ENCODE measurements around the gene GLMP.

Gene GLMP

GRCh38 chr1:156282479-156283222, 12.8 kb downstream of the GLMP start, which contains the start of gene SMG5:
Gene SMG5 (minus strand): TSS chr1:156282825. CDS start chr1:156282680, 145 bp downstream.
- Histone ChIP-seq H3K27ac (ENCODE audit: low read depth, low read length) (peak within 1 kb of the TSS; percentile 91), H3K9ac (ENCODE audit: low read length) (peak within 1 kb of the TSS; percentile 74), H3K4me3 (ENCODE audit: low read length) (peak within 1 kb of the TSS; percentile 97), H3K36me3 (ENCODE audit: control insufficient read depth, insufficient read depth, low read length) (peaks cover 7% of the 10 kb centered on the region), H3K4me1 (ENCODE audit: control insufficient read depth, insufficient read depth, low read length) (peaks cover 16% of the 10 kb centered on the region), H3K27me3 (ENCODE audit: control insufficient read depth, insufficient read depth, low read length) (no peaks in the 10 kb centered on the region)

- peak overlapping the region; percentile 91 for H3K27ac ChIP-seq (ENCODE audit: low read depth, low read length)
- H3K4me1 ChIP-seq (ENCODE audit: control insufficient read depth, insufficient read depth, low read length), result peaks cover 16% of the 10 kb centered on the region
- no peaks in the 10 kb centered on the region for H3K27me3 ChIP-seq (ENCODE audit: control insufficient read depth, insufficient read depth, low read length)
- peak overlapping the region; percentile 97 for H3K4me3 ChIP-seq (ENCODE audit: low read length)
- H3K36me3 ChIP-seq (ENCODE audit: control insufficient read depth, insufficient read depth, low read length), result peaks cover 10% of the 10 kb centered on the region
- H3K9ac ChIP-seq (ENCODE audit: low read length), result peak overlapping the region; percentile 74
These were observed 13.6 kb downstream of the GLMP start for GRCh38 chr1:156281693-156282478.

DNA sequence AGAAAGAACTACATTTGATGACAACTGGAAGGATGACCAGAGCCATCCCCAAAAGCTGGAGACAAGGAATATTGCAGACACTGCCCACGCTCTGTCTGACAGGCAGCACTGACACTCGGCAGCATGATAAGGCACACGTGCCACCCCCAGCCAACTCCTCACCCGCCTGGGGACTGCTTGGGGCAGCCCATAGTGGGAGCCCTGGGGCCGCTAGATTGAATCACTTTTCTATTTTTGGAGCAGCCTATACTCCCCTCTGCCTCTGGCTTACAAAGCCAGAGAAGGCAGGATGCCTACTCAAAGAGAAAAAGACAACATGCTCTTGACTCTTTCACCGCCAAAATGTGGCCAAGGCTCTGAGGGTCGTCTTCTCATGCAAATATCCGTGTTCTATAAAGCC, 14.2 kb downstream of the GLMP start:
- H3K27ac ChIP-seq (ENCODE audit: low read depth, low read length), result no peak overlapping the region
- peaks cover 13% of the 10 kb centered on the region for H3K36me3 ChIP-seq (ENCODE audit: control insufficient read depth, insufficient read depth, low read length)
- H3K9ac ChIP-seq (ENCODE audit: low read length), result no peak overlapping the region
- H3K4me1 ChIP-seq (ENCODE audit: control insufficient read depth, insufficient read depth, low read length), result peaks cover 16% of the 10 kb centered on the region
- H3K27me3 ChIP-seq (ENCODE audit: control insufficient read depth, insufficient read depth, low read length), result no peaks in the 10 kb centered on the region
- peak overlapping the region; percentile 97 for H3K4me3 ChIP-seq (ENCODE audit: low read length)

DNA sequence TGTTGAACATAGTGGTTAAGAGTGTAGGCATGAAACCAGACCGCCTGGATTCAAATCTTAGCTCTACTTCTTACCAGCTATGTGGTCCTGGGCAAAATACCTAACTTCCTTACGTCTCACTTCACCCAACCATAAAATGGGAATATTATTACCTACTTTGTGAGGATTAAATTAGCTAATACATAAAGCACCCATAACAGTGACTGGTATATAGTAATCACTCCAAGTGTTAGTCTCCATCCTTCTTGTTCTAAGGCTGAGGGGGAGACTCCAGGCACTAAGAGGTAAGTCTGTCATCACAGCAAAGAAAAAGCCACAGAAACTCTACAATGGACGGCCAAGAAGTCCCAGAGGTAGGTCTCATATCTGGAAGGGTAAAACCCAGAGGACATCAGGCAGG, 15.6 kb downstream of the GLMP start:
- H3K9ac ChIP-seq (ENCODE audit: low read length), result no peak overlapping the region
- peaks cover 16% of the 10 kb centered on the region for H3K4me1 ChIP-seq (ENCODE audit: control insufficient read depth, insufficient read depth, low read length)
- H3K4me3 ChIP-seq (ENCODE audit: low read length), result no peak overlapping the region
- peaks cover 22% of the 10 kb centered on the region for H3K36me3 ChIP-seq (ENCODE audit: control insufficient read depth, insufficient read depth, low read length)
- no peak overlapping the region for H3K27ac ChIP-seq (ENCODE audit: low read depth, low read length)
- no peaks in the 10 kb centered on the region for H3K27me3 ChIP-seq (ENCODE audit: control insufficient read depth, insufficient read depth, low read length)

DNA sequence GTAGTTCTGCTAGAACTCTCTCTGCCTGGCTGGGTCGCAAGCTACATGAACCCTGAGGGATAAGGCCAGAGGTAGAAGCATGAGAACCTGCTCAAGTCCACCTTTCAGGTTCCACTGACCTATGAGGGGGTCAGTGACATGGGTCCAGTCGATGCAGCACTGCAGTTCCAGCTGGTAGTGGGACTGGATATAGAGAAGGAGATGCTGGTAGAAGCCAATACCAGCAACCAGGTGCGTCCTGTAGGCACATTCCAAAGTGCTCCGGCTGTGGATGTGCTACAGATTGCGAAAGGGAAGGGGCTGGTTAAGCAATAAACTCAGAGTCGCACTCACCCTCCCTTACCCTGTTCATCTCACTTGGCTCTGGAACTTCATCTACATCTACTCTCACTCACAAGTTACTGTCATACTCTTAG, 18.5 kb downstream of the GLMP start:
- Histone ChIP-seq H3K4me3 (ENCODE audit: low read length) (no peak overlapping the region), H3K36me3 (ENCODE audit: control insufficient read depth, insufficient read depth, low read length) (peaks cover 42% of the 10 kb centered on the region), H3K4me1 (ENCODE audit: control insufficient read depth, insufficient read depth, low read length) (peaks cover 10% of the 10 kb centered on the region), H3K9ac (ENCODE audit: low read length) (no peak overlapping the region), H3K27me3 (ENCODE audit: control insufficient read depth, insufficient read depth, low read length) (no peaks in the 10 kb centered on the region), H3K27ac (ENCODE audit: low read depth, low read length) (no peak overlapping the region)

- Histone ChIP-seq H3K9ac (ENCODE audit: low read length) (no peak overlapping the region), H3K27me3 (ENCODE audit: control insufficient read depth, insufficient read depth, low read length) (no peaks in the 10 kb centered on the region), H3K4me3 (ENCODE audit: low read length) (no peak overlapping the region), H3K36me3 (ENCODE audit: control insufficient read depth, insufficient read depth, low read length) (peaks cover 43% of the 10 kb centered on the region), H3K27ac (ENCODE audit: low read depth, low read length) (no peak overlapping the region), H3K4me1 (ENCODE audit: control insufficient read depth, insufficient read depth, low read length) (peaks cover 5% of the 10 kb centered on the region)
These were observed 18.9 kb downstream of the GLMP start for GRCh38 chr1:156276532-156276931.

- Histone ChIP-seq H3K27me3 (ENCODE audit: control insufficient read depth, insufficient read depth, low read length) (no peaks in the 10 kb centered on the region), H3K27ac (ENCODE audit: low read depth, low read length) (no peak overlapping the region), H3K4me3 (ENCODE audit: low read length) (no peak overlapping the region), H3K36me3 (ENCODE audit: control insufficient read depth, insufficient read depth, low read length) (peaks cover 52% of the 10 kb centered on the region), H3K4me1 (ENCODE audit: control insufficient read depth, insufficient read depth, low read length) (no peaks in the 10 kb centered on the region), H3K9ac (ENCODE audit: low read length) (no peak overlapping the region)
These were observed 25.2 kb downstream of the GLMP start for GRCh38 chr1:156270314-156270713.

DNA sequence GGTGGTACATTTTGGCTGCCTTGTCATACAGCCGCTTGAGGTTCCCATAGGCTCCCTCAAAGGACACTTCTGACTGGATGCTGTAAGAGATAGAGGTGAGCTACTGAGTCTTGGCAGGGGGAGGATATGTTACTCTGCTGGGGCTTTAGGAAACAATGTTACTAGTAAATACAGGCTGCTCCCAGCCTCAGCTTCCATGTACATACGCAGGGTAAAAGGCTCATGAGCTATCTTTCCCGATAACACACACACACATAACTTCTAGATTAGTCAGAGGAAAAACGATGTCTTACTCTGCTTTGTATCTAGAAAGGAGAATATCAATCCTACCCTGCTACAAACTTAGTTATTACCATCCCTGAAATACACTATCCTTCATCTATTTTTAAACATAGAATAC, 27.1 kb downstream of the GLMP start:
- no peak overlapping the region for H3K9ac ChIP-seq (ENCODE audit: low read length)
- no peak overlapping the region for H3K27ac ChIP-seq (ENCODE audit: low read depth, low read length)
- H3K4me3 ChIP-seq (ENCODE audit: low read length), result no peak overlapping the region
- H3K4me1 ChIP-seq (ENCODE audit: control insufficient read depth, insufficient read depth, low read length), result no peaks in the 10 kb centered on the region
- peaks cover 42% of the 10 kb centered on the region for H3K36me3 ChIP-seq (ENCODE audit: control insufficient read depth, insufficient read depth, low read length)
- no peaks in the 10 kb centered on the region for H3K27me3 ChIP-seq (ENCODE audit: control insufficient read depth, insufficient read depth, low read length)

DNA sequence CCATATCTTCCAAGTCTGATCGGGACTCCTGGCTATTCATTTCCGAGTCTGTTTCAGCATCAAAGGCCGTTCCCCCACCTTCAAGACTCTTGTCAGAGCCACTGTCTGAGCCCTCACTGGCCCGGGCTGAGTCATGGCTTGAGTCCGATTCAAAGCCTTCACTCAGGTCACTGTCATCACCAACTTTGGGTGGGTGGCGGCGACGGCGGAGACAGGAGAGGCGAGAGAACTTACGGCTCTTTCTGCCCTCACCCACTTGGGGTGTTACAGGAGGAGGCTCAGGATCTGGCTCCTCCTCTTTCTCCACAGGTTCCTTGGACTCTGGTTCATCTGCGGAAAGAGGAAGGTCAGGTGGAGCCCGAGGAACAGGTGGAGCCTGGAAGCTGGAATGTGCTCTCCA, 29.4 kb downstream of the GLMP start:
- no peak overlapping the region for H3K4me3 ChIP-seq (ENCODE audit: low read length)
- no peaks in the 10 kb centered on the region for H3K4me1 ChIP-seq (ENCODE audit: control insufficient read depth, insufficient read depth, low read length)
- H3K36me3 ChIP-seq (ENCODE audit: control insufficient read depth, insufficient read depth, low read length), result peaks cover 44% of the 10 kb centered on the region
- H3K27me3 ChIP-seq (ENCODE audit: control insufficient read depth, insufficient read depth, low read length), result no peaks in the 10 kb centered on the region
- no peak overlapping the region for H3K9ac ChIP-seq (ENCODE audit: low read length)
- no peak overlapping the region for H3K27ac ChIP-seq (ENCODE audit: low read depth, low read length)

- Histone ChIP-seq H3K9ac (ENCODE audit: low read length) (no peak overlapping the region), H3K27me3 (ENCODE audit: control insufficient read depth, insufficient read depth, low read length) (no peaks in the 10 kb centered on the region), H3K36me3 (ENCODE audit: control insufficient read depth, insufficient read depth, low read length) (peaks cover 60% of the 10 kb centered on the region), H3K4me1 (ENCODE audit: control insufficient read depth, insufficient read depth, low read length) (no peaks in the 10 kb centered on the region), H3K27ac (ENCODE audit: low read depth, low read length) (no peak overlapping the region), H3K4me3 (ENCODE audit: low read length) (no peak overlapping the region)
These were observed 32.2 kb downstream of the GLMP start for GRCh38 chr1:156263288-156263655.

- Histone ChIP-seq H3K27ac (ENCODE audit: low read depth, low read length) (no peak overlapping the region), H3K9ac (ENCODE audit: low read length) (no peak overlapping the region), H3K4me3 (ENCODE audit: low read length) (no peak overlapping the region), H3K27me3 (ENCODE audit: control insufficient read depth, insufficient read depth, low read length) (no peaks in the 10 kb centered on the region), H3K36me3 (ENCODE audit: control insufficient read depth, insufficient read depth, low read length) (peaks cover 59% of the 10 kb centered on the region), H3K4me1 (ENCODE audit: control insufficient read depth, insufficient read depth, low read length) (no peaks in the 10 kb centered on the region)
These were observed 32.8 kb downstream of the GLMP start for GRCh38 chr1:156262461-156263287.

- Histone ChIP-seq H3K36me3 (ENCODE audit: control insufficient read depth, insufficient read depth, low read length) (peaks cover 62% of the 10 kb centered on the region), H3K27ac (ENCODE audit: low read depth, low read length) (no peak overlapping the region), H3K9ac (ENCODE audit: low read length) (no peak overlapping the region), H3K4me3 (ENCODE audit: low read length) (no peak overlapping the region), H3K27me3 (ENCODE audit: control insufficient read depth, insufficient read depth, low read length) (no peaks in the 10 kb centered on the region), H3K4me1 (ENCODE audit: control insufficient read depth, insufficient read depth, low read length) (no peaks in the 10 kb centered on the region)
These were observed 34.6 kb downstream of the GLMP start for GRCh38 chr1:156260896-156261295.

Data from rectal smooth muscle tissue (tissue), 1 donor.